ENCODE results near the gene STEEP1.
A peak's percentile ranks its signal among the peaks of the same experiment; 100 is the strongest.

Gene STEEP1

GRCh38 chrX:119488749-119489148 lies 76.5 kb downstream of the STEEP1 start:
- peak; percentile 54 to 86 for DNase-seq (ENCODE audit: low spot score in 2 of 2)

More at GRCh38 chrX:119488749-119489148, 76.5 kb downstream of the STEEP1 start:
- in situ Hi-C loops (cut with MboI; ENCODE audit: low sequenced_read_pairs) = no loop called here
- Histone ChIP-seq H3K9me3 (no peaks in the 10 kb centered on the region), H3K36me3 (replicated peaks) (no peaks in the 10 kb centered on the region), H3K4me3 (no peak overlapping the region), H3K4me1 (peaks cover 6% of the 10 kb centered on the region), H3K27me3 (ENCODE audit: low read depth) (no peaks in the 10 kb centered on the region)
